CD4-positive, alpha-beta T cell treated with Interleukin-12 subunit alpha and Interleukin-12 subunit beta, for 1 hour (primary cell): ENCODE measurements around the gene PEX3.
"Not testable (repeated sequence)": the region's sequence is repeated elsewhere in the genome, so short reads cannot be mapped to it uniquely, and the experiment has no call there.

ENCODE experiments used
- DNase-seq: peaks from one replicate; pipeline ENCODE4 v3.0.0-alpha.2; 2020

The PEX3 gene

DNA sequence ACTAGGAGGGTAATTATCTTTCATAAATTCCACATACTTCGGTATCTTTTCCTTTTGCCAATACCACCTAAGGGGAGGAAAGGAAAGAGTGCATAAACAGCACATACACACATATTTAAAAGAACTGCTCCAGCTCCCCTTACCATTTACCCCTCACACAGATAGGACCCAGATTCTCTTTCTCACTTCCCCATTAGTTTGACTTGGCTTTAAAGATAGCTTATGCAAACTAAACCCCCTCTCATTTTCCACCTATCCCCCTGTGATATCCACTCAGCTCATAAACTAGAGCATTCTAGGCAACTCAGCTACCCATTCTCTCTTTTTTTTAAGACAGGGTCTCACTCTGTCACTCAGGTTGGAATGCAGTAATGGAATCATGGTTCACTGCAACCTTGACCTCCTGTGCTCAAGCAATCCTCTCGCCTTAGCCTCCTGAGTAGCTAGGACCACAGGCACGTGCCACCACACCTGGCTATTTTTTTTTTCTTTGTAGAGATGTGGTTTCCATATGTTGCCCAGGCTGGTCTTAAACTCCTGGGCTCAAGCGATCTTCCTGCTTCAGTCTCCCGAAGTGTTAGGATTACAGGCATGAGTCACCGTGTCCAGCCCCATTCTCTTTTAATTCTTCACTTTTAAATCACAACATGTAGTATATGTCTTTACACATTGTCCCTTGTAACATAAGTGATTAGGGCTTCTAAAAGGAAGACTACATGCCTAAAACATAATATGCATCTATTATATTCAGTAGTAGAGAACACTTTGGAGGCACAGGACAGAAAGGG lies 56.9 kb downstream of the PEX3 start:
- no peak for DNase-seq

DNA sequence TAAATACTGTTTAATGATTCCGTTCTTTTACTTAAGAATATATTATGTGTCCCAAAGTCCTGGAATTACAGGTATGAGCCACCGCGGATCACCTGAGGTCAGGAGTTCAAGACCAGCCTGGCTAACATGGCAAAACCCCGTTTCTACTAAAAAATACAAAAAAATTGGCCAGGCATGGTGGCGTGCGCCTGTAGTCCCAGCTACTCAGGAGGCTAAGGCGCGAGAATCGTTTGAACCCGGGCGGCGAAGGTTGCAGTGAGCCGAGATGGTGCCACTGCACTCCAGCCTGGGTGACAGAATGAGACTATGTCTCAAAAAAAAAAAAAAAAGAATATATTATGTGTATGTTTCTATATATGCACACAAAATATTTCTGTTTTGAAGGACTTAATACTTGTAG lies 59.7 kb downstream of the PEX3 start:
- DNase-seq: not testable (repeated sequence)

DNA sequence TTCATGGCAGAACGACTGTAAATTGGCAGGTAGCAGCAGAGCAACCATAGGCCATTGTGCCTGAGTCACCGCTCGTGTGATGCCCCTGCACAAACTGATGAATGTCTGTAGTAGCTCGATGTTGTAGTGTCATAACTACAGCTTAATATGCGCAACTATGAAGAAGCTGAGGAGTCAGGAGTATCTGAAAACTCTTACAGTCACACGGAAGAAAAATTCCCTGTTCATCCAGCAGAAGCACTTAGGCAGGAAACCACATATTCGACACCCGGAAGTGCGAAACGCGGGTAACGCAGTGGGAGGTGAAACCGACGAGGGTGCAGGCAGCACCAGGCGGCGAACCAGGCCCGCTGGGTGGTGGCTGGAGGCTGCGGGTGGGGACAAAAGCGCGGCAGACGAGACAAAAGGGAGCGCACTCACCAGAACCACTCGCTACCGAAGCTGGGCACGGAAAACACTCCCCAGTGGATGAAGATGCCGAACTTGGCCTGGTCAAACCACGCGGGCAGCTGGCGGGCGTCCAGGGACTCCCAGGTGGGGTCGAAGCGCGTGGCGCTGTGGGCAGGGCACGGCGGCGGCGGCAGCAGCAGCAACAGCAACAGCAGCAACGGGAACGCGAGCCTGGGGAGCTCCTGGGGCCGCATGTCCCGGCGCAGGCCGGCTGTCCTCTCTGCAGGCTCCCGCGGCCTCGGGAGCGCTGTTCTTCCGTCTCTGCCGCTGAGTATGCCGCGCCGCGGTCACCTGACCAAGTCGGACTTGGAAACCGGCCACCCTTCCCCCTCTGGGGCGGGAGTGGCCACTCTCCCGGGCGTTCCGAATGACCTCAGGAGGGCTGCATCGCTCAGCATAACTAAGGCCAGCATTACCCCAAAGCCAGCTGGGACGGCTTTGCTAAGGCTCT lies 60.6 kb downstream of the PEX3 start, which contains the start of gene FUCA2:
FUCA2 (minus strand) TSS at position 730 of the 901 bp plus-strand sequence; CDS start at position 644, 86 bp downstream.
- peak; percentile 73 for DNase-seq

DNA sequence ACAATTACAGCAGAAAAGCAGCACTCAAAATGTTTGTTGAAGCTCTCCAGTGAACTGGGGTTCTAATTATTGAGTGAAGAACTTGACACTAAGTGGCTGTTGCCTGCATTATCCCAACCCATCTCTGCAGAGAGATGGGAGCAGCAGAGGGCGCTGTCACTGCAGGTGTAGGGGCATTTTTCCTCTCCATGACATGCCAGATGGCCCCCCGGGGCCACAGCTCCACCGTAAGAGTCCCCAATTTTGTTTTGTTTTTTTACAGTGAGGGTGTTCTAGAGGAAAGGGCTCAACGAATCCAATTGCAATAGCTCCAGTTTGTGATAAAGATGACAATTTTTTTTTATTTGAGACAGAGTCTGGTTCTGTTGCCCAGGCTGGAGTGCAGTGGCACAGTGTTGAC lies 62.8 kb downstream of the PEX3 start:
- peak; percentile 56 for DNase-seq

DNA sequence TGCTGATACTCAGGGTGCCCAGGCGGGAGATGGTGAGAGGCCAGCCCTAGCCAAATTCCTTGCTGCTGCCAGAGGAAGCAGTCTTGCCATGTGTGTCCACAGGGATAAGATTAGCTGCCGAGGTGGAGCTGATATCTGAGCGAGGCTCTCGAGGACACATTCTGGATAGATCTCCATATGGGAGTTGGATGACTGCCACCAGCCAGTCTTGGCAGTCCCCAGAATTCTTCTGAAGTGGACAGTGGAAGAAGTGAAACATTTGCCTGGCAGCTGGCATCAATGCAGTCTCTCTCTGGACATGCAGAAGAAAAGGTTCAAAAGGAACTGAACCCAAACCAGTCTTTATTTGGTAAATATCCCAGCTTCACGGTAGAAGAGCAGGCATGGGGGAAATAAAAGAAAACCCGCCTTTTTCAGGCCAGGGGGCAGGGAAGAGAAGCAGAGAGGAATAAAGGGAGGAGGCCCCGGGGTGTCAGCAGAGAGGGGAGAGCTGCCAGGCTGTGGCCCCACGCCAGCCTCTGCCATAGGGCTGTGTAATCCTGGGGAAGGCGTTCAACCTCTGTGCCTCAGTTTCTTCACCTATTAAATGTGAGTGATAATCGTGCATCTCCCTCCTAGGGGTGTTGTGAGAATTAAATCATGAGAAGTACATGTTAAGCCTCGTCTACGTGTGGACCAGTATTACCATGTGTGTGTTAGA lies 64.6 kb downstream of the PEX3 start:
- DNase-seq: no peak

DNA sequence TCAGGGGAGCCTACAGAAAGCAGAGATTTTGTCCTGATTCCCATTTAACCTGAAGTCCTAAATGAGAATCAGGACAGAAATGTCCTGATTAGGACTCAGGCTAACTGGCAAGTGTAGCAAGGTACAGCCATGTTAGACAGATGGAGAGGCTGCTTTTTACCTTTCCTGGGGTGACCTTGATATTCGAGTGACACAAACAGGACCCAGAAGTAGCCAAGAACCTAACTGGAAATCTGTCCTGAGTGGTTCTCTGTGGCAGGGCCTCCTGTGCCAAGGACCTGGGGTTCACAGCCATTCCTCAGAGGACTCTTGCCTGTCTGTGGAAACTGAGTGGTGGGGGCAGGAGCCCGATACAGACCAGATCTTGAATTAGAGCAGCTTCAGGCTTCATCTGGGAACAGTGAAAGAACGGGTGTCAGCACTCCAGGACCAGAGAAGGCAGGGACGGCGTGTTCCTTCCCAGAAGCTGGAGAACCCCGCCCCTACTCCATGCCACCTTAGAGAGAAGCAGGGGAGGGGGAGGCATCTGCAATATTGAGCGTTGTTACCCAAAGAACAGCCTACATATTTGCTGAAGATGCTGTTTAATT lies 65.3 kb downstream of the PEX3 start:
- no peak for DNase-seq

DNA sequence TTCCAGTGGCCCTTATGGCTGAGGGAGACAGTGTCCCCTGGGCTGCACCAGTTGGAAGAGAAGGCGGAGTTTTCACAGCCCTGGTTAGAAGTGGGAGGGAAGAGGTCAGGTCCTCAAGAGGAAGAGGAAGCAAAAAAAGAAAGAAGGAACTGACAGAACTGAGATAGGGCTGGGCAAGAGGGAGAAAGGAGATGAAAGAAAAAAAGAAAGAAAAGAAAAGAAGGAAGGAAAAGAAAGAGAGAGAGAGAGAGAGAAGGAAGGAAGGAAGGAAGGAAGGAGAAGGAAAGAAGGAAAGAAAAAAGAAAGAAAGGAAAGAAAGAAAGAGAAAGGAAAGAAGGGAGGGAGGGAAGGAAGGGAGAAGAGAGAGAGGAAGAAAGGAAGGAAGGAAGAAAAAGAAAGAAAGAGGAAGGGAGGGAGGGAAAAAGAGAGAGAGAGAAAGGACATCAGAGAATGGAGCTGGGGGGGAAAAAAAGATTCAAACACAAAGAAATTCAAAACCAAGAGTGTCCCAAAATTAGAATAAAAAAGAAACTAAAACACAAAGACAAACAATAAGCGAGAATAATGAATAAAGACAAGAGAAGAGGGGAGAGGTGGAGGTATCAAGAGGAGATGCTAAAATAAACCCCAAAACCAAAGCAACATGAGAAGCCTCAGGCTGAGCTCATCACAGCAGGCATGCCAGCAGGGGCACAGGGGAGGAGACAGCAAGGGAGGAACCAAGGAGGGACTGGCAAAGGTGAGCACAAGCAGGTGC lies 66.3 kb downstream of the PEX3 start:
- no peak for DNase-seq

DNA sequence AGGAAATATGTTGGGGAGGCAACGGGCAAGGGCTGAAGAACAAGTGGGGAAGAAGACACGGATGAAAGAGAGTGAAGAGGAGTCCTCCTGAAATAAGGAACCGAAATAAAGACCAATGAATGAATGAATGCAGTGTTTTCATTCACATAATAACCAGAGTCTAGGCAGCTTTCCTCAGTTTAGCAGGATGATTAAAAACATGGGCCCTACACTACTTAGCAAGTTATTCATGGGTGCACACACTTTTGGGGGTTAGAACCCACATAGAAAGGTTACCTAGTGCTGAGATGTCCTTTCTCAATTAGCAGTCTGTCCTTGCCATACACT lies 66.8 kb downstream of the PEX3 start:
- DNase-seq: no peak

DNA sequence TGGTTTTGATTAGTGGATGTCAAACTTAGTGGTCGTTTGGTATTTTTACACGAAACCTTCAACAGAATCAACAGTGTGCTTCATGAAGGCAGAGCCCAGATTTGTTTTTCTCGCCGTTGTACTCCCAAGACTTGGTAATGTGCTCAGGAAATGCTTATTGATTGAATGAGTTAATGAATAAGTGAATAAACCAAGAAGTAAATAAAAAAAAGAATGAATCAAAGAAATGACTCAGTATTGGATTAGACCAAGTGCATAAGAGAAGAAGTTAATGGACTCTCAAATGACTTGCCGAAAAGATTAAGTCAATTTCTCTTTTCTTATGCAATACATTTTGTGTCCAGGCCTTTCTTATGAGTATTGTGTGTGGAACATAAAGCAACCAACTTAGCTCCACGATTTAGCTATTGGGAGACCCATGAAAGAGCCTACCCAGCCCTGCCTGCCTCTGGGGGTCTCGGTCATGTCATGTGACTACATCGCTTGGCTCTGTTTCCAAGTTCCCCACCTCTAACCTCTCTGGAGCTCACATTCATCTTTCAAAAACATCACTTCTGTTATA lies 71.5 kb downstream of the PEX3 start:
- DNase-seq: no peak

DNA sequence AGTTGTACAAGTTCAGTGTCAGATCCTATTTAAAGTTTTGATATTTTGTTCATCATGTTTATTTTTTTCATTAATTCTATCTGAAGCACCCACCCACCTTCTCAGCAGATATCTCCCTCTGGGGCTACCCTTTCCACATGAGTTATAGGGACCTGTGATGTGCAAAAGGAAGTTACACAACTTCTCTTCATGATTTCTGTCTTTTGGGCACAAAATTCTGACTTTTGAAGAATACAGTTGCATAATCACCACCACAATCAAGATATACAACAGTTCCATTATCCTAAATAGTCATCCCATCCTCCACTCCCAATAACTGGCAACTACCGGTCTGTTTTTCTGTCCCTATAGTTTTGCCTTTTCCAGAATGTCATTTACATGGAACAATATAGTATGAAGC lies 74.8 kb downstream of the PEX3 start:
- no peak for DNase-seq

DNA sequence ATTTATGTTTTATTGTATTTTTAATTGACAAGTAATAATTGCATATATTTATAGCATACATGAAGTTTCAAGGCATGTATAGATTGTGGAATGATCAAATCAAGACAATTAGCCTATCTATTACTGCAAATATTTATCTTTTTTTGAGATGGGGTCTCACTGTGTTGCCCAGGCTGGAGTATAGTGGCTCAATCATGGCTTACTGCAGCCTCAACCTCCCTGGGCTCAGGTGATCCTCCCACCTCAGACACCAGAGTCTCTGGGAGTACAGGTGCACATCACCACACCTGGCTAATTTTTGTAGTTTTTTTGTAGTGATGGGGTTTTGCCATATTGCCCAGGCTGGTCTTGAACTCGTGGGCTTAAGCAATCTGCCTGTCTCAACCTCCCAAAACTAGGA lies 77.1 kb downstream of the PEX3 start:
- DNase-seq: no peak

DNA sequence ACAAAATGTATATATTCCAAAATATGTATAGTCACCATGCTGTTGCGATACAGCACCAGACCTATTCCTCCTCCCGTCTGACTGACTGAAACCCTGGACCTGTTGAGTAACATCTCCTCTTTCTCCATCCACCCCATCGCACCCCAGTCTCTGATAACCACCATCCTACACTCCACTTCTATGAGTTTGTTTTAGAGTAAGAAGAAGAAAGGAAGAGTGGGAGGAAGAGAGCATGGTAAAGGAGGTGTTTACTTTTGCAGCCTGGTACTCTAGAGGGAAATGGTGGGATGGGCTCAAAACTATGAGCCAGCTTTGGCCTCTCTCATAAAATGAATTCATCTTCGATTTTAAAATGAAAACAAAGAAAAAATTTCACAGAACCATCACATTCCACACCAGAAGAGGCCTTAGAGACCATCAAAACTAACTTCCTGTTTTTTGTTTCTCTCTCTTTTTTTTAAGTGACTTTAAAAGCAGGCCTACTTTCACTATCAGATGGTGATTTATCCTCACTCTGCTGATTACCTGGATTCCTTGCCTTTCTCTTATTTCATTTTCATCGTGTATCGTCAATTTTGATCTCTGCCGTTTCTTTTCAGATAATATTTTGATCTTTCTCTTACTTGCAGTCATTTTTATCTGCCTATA lies 77.7 kb downstream of the PEX3 start:
- DNase-seq: no peak

DNA sequence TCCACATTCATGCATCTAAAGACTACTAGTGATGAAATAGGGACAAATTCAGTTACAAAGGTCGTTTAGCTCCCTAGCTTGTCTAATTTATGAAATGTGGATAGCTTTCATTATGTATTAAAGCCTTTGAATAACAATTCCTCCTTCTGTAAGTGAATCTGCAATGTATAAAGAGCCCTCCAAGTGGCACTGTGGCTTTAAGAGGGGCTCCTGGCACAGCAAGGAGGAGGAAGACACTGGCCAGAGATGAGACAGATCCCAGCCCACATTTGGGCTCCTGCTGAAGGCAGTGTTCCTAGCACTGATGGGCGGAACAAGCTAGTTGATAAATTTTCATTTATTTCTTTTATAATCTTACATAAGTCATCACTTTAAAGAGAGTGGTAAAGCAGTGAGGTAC lies 78.5 kb downstream of the PEX3 start:
- peak; percentile 22 for DNase-seq

DNA sequence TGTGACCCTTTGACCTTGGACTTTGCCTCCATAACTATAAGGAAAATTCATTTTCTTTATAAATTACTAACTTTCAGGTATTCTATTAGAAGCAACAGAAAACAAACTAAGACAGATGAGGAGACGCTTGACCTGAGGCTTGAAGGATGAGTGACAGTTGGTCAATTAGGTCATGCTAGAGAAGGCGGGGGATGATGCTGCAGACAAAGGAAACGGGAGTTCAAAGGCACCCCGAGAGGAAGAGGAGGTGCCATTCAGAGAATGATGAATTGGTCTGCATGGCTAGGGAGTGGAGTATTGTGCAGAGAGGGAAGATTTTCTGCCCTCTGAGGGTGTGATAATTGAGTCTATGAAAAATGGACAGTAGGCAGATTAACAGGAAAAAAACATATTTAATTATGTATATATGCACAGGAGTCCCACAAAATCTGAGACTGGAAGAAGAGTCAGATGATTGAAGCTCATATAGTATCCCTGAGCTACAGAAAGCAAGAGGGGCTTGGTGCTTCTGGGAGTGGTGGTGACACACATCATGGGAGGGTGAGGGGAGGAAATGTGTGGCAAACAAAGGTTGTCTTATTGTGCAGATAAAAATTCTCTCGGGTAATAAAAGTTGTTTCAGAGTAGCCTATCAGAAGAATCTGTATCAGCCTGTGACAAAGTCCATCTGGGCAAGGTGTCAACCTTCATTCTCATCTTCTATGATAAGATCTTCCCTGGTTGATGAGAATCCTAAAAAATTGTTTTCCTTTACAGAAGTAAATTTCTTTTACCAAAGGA lies 81.3 kb downstream of the PEX3 start:
- DNase-seq: no peak

DNA sequence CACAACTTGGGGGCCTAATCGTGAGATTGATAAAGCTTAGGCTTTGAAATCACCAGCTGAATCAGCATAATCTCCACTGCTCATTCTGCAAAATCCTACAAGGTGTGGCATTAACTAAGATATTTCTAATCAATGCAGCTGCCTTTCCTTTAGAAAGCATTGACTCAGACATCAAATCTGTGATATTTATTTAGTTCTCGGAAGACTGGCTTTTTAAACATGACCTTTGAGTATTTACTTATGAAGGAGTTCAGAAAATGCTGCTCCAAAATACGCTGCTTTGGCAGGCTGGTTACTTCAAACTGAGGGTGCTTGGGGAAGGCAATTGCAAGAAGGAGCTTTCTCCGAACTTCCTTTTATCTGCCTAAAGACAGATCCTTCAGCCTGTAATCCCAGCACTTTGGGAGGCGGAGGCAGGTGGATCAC lies 84.6 kb downstream of the PEX3 start:
- DNase-seq: no peak

DNA sequence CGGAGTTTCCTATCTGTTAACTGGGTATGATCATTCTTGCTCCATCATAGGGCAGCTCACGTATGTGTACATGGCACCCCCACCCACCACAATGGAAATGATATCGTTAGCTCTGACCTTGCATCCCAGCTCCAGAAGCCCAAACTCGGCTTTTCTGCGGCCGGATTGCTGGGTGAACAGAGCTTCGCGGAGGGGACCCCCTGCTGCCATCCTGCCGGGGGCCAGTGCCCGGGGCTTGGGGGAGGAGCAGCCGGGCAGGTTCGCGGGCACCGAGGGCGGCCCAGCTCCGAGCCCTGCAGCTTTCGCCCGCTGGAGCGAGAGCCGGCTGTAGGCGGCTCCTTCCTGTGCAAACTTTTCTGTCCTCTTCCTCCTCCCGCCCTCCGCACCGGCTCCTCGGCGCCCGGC lies 85.9 kb downstream of the PEX3 start:
- DNase-seq: peak; percentile 54

DNA sequence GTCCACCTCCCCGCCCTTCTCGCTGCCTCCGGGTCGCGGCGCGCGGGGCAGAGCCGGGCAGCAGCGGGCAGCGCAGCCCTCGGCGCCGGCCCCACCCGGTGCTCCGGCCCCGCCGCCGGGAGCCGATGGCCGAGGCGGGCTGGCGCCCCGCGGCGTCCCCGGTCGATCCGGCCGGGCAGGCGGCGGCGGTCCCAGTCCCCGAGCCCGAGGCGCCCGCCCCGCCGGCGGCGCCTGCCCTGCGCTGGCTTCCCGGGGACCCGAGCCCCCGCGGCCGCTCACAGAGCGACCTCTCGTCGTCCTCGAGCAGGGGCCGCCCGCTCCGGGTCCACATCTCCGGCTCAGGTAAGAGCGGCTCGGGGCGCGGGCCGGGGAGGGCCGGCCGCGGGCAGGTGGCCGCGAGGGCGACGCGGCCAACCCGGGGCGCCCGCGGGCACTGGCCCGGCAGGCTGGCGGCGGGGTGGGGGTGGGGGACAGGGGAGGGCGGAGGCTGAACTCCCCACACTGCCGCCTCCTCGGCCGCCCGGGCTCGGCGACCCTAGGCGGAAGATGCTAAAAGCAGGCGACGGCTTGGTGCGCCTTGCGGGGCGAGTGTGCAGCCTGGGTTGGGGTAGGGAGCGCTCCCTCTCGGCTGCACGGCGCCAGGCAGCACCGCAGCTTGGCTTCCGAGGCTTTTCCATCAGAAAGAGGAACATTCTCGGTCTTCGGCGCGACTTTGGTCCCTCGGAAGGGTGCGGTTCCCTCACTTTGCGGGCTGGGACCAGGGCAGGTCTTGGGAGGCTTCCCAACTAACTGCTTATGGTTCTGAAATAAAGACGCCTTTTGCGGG lies 86.5 kb downstream of the PEX3 start:
- DNase-seq: peak; percentile 68

DNA sequence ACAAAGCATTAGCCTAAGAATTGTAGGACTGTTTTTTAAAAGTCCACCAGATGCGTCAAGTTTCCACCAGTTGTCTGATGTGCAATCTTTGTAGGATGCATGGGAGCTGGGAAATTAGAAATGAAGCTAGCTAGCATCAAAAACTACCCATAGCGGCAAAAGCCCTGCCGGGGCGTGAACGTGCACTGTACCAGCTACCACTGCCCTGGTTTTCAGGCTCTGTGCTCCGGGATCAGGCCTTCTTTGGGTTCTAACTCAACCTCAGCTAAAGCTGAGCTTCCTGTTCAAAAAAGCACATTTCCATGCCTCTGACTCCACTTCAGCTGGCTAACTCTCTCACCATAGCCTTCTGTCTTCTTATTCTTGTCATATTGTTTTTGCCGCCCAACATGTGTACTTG lies 87.8 kb downstream of the PEX3 start:
- DNase-seq: no peak

DNA sequence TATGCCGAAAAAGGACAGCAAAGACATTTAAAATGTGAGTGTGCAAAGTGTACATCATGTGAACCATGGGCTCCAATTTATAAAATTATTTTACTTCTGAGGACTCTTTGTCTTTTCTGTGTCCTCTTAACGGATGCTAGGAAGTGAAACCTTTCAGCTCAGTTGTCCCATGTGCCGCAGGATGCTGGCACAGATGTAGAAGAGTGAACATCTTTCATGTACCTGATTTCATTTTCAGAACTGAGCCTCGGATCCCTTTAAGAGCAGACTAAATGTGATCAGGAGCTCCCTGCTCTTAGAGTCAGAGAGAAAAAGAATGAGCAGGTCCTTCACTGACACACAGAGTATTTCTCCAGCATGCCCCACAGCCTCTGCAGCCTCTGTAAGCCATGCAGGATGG lies 88.5 kb downstream of the PEX3 start:
- no peak for DNase-seq

DNA sequence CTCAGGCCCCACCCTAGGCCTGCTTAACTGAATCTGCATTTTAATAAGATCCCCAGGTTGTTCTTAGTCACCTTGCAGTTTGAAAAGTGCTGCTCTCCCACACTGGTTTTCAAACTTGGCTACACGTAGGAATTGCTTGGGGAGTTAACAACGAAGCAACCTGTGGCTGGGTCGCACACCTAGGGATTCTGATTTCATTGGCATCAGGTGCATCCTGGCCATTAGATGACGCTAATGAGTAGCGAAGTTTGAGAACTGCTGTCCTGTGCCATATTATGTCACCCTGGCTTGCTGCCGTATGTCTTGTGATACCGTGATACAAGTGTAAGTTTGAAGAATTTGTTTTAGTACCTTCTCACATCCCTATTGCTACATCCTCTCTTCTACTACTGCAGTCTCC lies 89.1 kb downstream of the PEX3 start:
- DNase-seq: peak; percentile 54
